OCI-LY7 (cell line): ENCODE data around the gene IFIT1.

Source experiments
- CTCF ChIP-seq: fragments of 200-600 bp; sonication (generic); conservative IDR thresholded peaks from 2 replicates; pipeline ENCODE4 v1.5.1; 2014; ENCODE audit warnings: mild to moderate bottlenecking, antibody characterized with exemption, low read length, moderate library complexity, mixed read lengths
- EZH2phosphoT487 ChIP-seq: fragments of 200-600 bp; sonication (generic); IDR thresholded peaks from 2 replicates; pipeline ENCODE4 v1.6.1; 2018; ENCODE audit warnings: low read depth, borderline replicate concordance, mild to moderate bottlenecking, mixed run types, antibody characterized with exemption, low read length, moderate library complexity, mixed read lengths

GRCh38 chr10:89414146-89414878 lies 21.9 kb downstream of the IFIT1 start, which contains the start of gene IFIT5:
- TF ChIP-seq CTCF (no peak), EZH2phosphoT487 (no peak)
